ENCODE measurements around the gene MAP1LC3B2. TPM values are rescaled to one million over a fixed set of nuclear protein-coding genes. Genes with fewer than 3 reads are reported as not detected.

Gene MAP1LC3B2
- total and polyA plus RNA-seq, 10 of the 15 experiments (the other 5 are each of a cell fraction or from before 2014, with no cell fraction given) = 0.23 to 2.7 (median 0.72) TPM; not detected in 3

DNA sequence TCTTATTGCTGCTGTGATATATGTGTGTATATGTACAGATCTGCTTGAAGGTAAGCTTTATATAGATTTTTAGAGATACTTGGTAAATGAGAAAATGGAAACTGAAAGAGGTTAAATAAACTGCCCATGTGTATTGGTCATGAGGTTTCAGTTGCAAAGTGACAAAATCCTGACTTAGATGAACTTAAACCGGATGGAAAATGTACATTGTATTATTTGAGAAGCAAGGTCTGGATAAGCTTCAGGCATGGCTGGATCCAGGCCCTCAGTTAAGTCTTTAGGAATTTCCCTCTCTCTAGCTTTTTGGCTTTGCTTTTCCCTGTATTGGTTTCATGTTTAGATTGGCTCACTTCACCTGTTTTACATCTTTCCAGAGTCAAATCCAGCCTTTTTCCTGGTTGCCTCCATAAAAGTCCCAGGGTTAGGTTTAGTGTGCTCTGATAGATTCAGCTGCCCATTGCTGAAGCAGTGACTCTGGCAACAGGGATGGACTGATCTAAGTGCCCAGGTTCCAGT is 21.0 kb upstream of the MAP1LC3B2 start (continued):
- TF ChIP-seq, protein P1, sequence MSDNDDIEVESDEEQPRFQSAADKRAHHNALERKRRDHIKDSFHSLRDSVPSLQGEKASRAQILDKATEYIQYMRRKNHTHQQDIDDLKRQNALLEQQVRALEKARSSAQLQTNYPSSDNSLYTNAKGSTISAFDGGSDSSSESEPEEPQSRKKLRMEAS (IDR thresholded peaks at IDR 0.05; ENCODE audit: low read depth, low read length) = 0 out of 2 replicates have a peak, but pooled peaks have one; percentile 29
- TF ChIP-seq MEF2B (IDR thresholded peaks at IDR 0.05; ENCODE audit: partially characterized antibody, poor library complexity, severe bottlenecking) (peak; percentile 87), RELA (IDR thresholded peaks at IDR 0.05; ENCODE audit: borderline replicate concordance, partially characterized antibody) (no peak), ATF7 (IDR thresholded peaks at IDR 0.05; ENCODE audit: low read depth) (0 out of 2 replicates have a peak, but pooled peaks have one; percentile 10), ZSCAN29 (IDR thresholded peaks at IDR 0.05) (peak; percentile 68; the same call in 1 of the 2 replicates), MEF2A (IDR thresholded peaks at IDR 0.05; ENCODE audit: insufficient read depth, low read depth, low read length) (peak; percentile 87), NR2C1 (IDR thresholded peaks at IDR 0.05) (peak; percentile 49), CREM (IDR thresholded peaks at IDR 0.05; ENCODE audit: low read depth) (peak; percentile 65), SMARCA5 (IDR thresholded peaks at IDR 0.05) (peak; percentile 61; the same call in 1 of the 2 replicates), USF1 (IDR thresholded peaks at IDR 0.05; ENCODE audit: borderline replicate concordance, extremely low read length, insufficient read depth, low read depth, low read length) (no peak), GATAD2B (conservative IDR thresholded peaks at IDR 0.05; ENCODE audit: low read depth) (0 out of 2 replicates have a peak, but pooled peaks have one; percentile 22), CHD1 (IDR thresholded peaks at IDR 0.05; ENCODE audit: low read depth, low read length) (no peak), RAD21 (IDR thresholded peaks at IDR 0.05; ENCODE audit: insufficient read depth, low read depth, low read length) (no peak), BCLAF1 (IDR thresholded peaks at IDR 0.05) (no peak), YY1 (IDR thresholded peaks at IDR 0.05; ENCODE audit: low read depth, low read length) (0 out of 2 replicates have a peak, but pooled peaks have one; percentile 5), ATF3 (IDR thresholded peaks at IDR 0.05; ENCODE audit: borderline replicate concordance, extremely low read depth, low read depth, low read length) (no peak)
- TF ChIP-seq, protein P2, sequence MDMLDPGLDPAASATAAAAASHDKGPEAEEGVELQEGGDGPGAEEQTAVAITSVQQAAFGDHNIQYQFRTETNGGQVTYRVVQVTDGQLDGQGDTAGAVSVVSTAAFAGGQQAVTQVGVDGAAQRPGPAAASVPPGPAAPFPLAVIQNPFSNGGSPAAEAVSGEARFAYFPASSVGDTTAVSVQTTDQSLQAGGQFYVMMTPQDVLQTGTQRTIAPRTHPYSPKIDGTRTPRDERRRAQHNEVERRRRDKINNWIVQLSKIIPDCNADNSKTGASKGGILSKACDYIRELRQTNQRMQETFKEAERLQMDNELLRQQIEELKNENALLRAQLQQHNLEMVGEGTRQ (IDR thresholded peaks at IDR 0.05; ENCODE audit: borderline replicate concordance, low read depth, low read length) = no peak
- TF ChIP-seq, protein P3, sequence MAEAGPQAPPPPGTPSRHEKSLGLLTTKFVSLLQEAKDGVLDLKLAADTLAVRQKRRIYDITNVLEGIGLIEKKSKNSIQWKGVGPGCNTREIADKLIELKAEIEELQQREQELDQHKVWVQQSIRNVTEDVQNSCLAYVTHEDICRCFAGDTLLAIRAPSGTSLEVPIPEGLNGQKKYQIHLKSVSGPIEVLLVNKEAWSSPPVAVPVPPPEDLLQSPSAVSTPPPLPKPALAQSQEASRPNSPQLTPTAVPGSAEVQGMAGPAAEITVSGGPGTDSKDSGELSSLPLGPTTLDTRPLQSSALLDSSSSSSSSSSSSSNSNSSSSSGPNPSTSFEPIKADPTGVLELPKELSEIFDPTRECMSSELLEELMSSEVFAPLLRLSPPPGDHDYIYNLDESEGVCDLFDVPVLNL (IDR thresholded peaks at IDR 0.05; ENCODE audit: low read depth, low read length) = no peak
- TF ChIP-seq, protein P4, sequence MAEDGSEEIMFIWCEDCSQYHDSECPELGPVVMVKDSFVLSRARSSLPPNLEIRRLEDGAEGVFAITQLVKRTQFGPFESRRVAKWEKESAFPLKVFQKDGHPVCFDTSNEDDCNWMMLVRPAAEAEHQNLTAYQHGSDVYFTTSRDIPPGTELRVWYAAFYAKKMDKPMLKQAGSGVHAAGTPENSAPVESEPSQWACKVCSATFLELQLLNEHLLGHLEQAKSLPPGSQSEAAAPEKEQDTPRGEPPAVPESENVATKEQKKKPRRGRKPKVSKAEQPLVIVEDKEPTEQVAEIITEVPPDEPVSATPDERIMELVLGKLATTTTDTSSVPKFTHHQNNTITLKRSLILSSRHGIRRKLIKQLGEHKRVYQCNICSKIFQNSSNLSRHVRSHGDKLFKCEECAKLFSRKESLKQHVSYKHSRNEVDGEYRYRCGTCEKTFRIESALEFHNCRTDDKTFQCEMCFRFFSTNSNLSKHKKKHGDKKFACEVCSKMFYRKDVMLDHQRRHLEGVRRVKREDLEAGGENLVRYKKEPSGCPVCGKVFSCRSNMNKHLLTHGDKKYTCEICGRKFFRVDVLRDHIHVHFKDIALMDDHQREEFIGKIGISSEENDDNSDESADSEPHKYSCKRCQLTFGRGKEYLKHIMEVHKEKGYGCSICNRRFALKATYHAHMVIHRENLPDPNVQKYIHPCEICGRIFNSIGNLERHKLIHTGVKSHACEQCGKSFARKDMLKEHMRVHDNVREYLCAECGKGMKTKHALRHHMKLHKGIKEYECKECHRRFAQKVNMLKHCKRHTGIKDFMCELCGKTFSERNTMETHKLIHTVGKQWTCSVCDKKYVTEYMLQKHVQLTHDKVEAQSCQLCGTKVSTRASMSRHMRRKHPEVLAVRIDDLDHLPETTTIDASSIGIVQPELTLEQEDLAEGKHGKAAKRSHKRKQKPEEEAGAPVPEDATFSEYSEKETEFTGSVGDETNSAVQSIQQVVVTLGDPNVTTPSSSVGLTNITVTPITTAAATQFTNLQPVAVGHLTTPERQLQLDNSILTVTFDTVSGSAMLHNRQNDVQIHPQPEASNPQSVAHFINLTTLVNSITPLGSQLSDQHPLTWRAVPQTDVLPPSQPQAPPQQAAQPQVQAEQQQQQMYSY (CRISPR knock-in tag; IDR thresholded peaks at IDR 0.05) = no peak
